Measurements from ENCODE around the gene GPT2.

The GPT2 gene

GRCh38 chr16:46954562-46954961 is 70.4 kb downstream of the GPT2 start:
- no peak for DNase-seq (ENCODE audit: low read depth)
- H3K4me3 ChIP-seq (ENCODE audit: low read depth, low read length) = no peak overlapping the region
- TF ChIP-seq MAX (IDR thresholded peaks at IDR 0.05; ENCODE audit: low read depth, low read length) (no peak), POLR2A (IDR thresholded peaks at IDR 0.05; ENCODE audit: extremely low read depth, insufficient read length) (no peak), MYC (IDR thresholded peaks at IDR 0.05; ENCODE audit: low read depth, low read length) (no peak), CTCF (IDR thresholded peaks at IDR 0.05; ENCODE audit: low read depth, low read length) (no peak)

- TF ChIP-seq POLR2A (IDR thresholded peaks at IDR 0.05; ENCODE audit: extremely low read depth, insufficient read length) = no peak
- TF ChIP-seq CTCF (IDR thresholded peaks at IDR 0.05; ENCODE audit: low read depth, low read length) = no peak
- no peak for TF ChIP-seq MAX (IDR thresholded peaks at IDR 0.05; ENCODE audit: low read depth, low read length)
- no peak for TF ChIP-seq MYC (IDR thresholded peaks at IDR 0.05; ENCODE audit: low read depth, low read length)
- DNase-seq (ENCODE audit: low read depth) = peak; percentile 64
- no peak overlapping the region for H3K4me3 ChIP-seq (ENCODE audit: low read depth, low read length)
Observed at GRCh38 chr16:46961373-46962353, 77.5 kb downstream of the GPT2 start.

- no peak for DNase-seq (ENCODE audit: low read depth)
- no peak overlapping the region for H3K4me3 ChIP-seq (ENCODE audit: low read depth, low read length)
- TF ChIP-seq CTCF (IDR thresholded peaks at IDR 0.05; ENCODE audit: low read depth, low read length) (no peak), MAX (IDR thresholded peaks at IDR 0.05; ENCODE audit: low read depth, low read length) (no peak)
Observed at GRCh38 chr16:46962629-46963028, 78.5 kb downstream of the GPT2 start.

GRCh38 chr16:46968063-46968435 is 83.9 kb downstream of the GPT2 start:
- TF ChIP-seq MAX (IDR thresholded peaks at IDR 0.05; ENCODE audit: low read depth, low read length) = no peak
- TF ChIP-seq POLR2A (IDR thresholded peaks at IDR 0.05; ENCODE audit: extremely low read depth, insufficient read length) = no peak
- no peak for TF ChIP-seq CTCF (IDR thresholded peaks at IDR 0.05; ENCODE audit: low read depth, low read length)
- H3K4me3 ChIP-seq (ENCODE audit: low read depth, low read length) = no peak overlapping the region
- no peak for DNase-seq (ENCODE audit: low read depth)

GRCh38 chr16:46970089-46970488 is 85.9 kb downstream of the GPT2 start:
- peak overlapping the region; percentile 34 for H3K4me3 ChIP-seq (ENCODE audit: low read depth, low read length)
- no peak for TF ChIP-seq POLR2A (IDR thresholded peaks at IDR 0.05; ENCODE audit: extremely low read depth, insufficient read length)
- no peak for TF ChIP-seq MAX (IDR thresholded peaks at IDR 0.05; ENCODE audit: low read depth, low read length)
- TF ChIP-seq MYC (IDR thresholded peaks at IDR 0.05; ENCODE audit: low read depth, low read length) = no peak
- no peak for TF ChIP-seq CTCF (IDR thresholded peaks at IDR 0.05; ENCODE audit: low read depth, low read length)
- no peak for DNase-seq (ENCODE audit: low read depth)
